K562 (cell line): Measurements from ENCODE around the gene METAP1D. TPM values are rescaled to one million over a fixed set of nuclear protein-coding genes. Genes with fewer than 3 reads are reported as not detected.

Experiments used
- ATAC-seq: fragments of 200-7000 bp; cut with Tn5 transposase; 3 replicates; pipeline ENCODE4 v1.9.1; 2020; ENCODE audit warnings: moderate library complexity
- BruUV-seq: library from RNA; stranded (reverse); fragments of 400-500 nt; replicated peaks from 2 replicates; lab custom pipeline; 2021; lab: Mats Ljungman, UMichigan
- CTCF ChIA-PET: fragments of 300-600 bp; formaldehyde crosslinking; extraction: SDS; loops from one replicate; lab custom pipeline; 2021; ENCODE audit warnings: low intra/inter-chr PET ratio; lab: Yijun Ruan, JAX
- POLR2A ChIA-PET: fragments of 300-600, 350-650 bp; sonication (Branson Sonifier 250); formaldehyde crosslinking; extraction: SDS; loops from one replicate; lab custom pipeline; 2021; ENCODE audit warnings: antibody characterized with exemption, inconsistent platforms; lab: Yijun Ruan, JAX
- DNase-seq, 4 experiments: peaks; one replicate each; pipeline versions ENCODE4 v3.0.0 to v3.0.0-alpha.2; 2011 to 2018; ENCODE audit warnings: low spot score in 3 of 4, mixed read lengths in 3 of 4; ENCODE audit errors: extremely low read depth in 1 of 4
- FAIRE-seq: peaks from 2 replicates; lab custom pipeline; 2011; peaks lifted over from hg19 to GRCh38; lab: Jason Lieb, UNC
- H2AFZ ChIP-seq: 2 replicates; pipeline ENCODE4 v1.6.0; 2011; ENCODE audit warnings: low read depth, low read length, control low read depth, inconsistent platforms
- H3K27ac ChIP-seq: fragments of 200-600 bp; 3 replicates; pipeline ENCODE4 v1.8.0; 2011; ENCODE audit warnings: low read depth, mild to moderate bottlenecking, control low read depth, inconsistent platforms, low read length, moderate library complexity, mixed read lengths; ENCODE audit errors: extremely low read depth
- H3K27me3 ChIP-seq, 2 experiments: fragments of 300-600 bp in 1 of 2; 2 replicates in 1 of 2; 3 replicates in 1 of 2; pipeline versions ENCODE4 v1.6.0 to v1.8.0; 2011; ENCODE audit warnings: inconsistent platforms in 2 of 2, low read length in 2 of 2, mild to moderate bottlenecking in 1 of 2, mixed read lengths in 1 of 2, moderate library complexity in 1 of 2; ENCODE audit not compliant: control insufficient read depth in 2 of 2, insufficient read depth in 2 of 2
- H3K36me3 ChIP-seq: fragments of 300-600 bp; 3 replicates; pipeline ENCODE4 v1.8.0; 2011; ENCODE audit warnings: mild to moderate bottlenecking, low read length, inconsistent platforms; ENCODE audit not compliant: control insufficient read depth, insufficient read depth
- H3K4me1 ChIP-seq, 2 experiments: fragments of 200-600 bp in 1 of 2; replicated peaks in 1 of 2; 2 replicates in 1 of 2; 3 replicates in 1 of 2; pipeline versions ENCODE4 v1.5.1 to v1.8.0; 2011; ENCODE audit warnings: inconsistent platforms in 2 of 2, low read length in 2 of 2, mild to moderate bottlenecking in 1 of 2, mixed read lengths in 1 of 2, moderate library complexity in 1 of 2; ENCODE audit not compliant: control insufficient read depth in 2 of 2, insufficient read depth in 2 of 2
- H3K4me2 ChIP-seq: 2 replicates; pipeline ENCODE4 v1.6.1; 2011; ENCODE audit warnings: low read length, control low read depth, inconsistent platforms, mixed read lengths; ENCODE audit not compliant: insufficient read depth
- H3K4me3 ChIP-seq: fragments of 200-600 bp; sonication (generic), shearing (Covaris generic); 2 replicates; pipeline ENCODE4 v1.5.1; 2016; ENCODE audit warnings: control low read depth, inconsistent platforms
- H3K79me2 ChIP-seq: fragments of 200-600 bp; 3 replicates; pipeline ENCODE4 v1.8.0; 2011; ENCODE audit warnings: low read length, inconsistent platforms; ENCODE audit not compliant: control insufficient read depth, insufficient read depth
- H3K9ac ChIP-seq, 2 experiments: 2 replicates each; pipeline versions ENCODE4 v1.6.0 to v1.6.1; 2011; ENCODE audit warnings: low read depth in 2 of 2, low read length in 2 of 2, control low read depth in 1 of 2, inconsistent platforms in 1 of 2, mild to moderate bottlenecking in 1 of 2, mixed read lengths in 1 of 2; ENCODE audit not compliant: insufficient read depth in 1 of 2
- H3K9me1 ChIP-seq: one replicate; pipeline ENCODE4 v1.6.0; 2011; ENCODE audit warnings: inconsistent platforms, mild to moderate bottlenecking, low read length, moderate library complexity; ENCODE audit not compliant: control insufficient read depth, insufficient read depth
- H3K9me3 ChIP-seq: replicated peaks from 2 replicates; pipeline ENCODE4 v1.5.1; 2011; ENCODE audit warnings: low read depth, low read length, inconsistent platforms; ENCODE audit not compliant: control insufficient read depth, insufficient read depth
- H4K20me1 ChIP-seq: replicated peaks from 2 replicates; pipeline ENCODE4 v1.6.1; 2011; ENCODE audit warnings: low read length, inconsistent platforms, mixed read lengths; ENCODE audit not compliant: control insufficient read depth, insufficient read depth
- BMI1 ChIP-seq: fragments of 150-350 bp; IDR thresholded peaks from 2 replicates; pipeline ENCODE4 v1.6.1; 2014; ENCODE audit warnings: low read length
- E2F4 ChIP-seq: sonication (generic); formaldehyde crosslinking; IDR thresholded peaks from 2 replicates; pipeline ENCODE4 v1.8.0; 2022; ENCODE audit warnings: mild to moderate bottlenecking, low read depth, missing genetic modification reagents
- FOXO4 ChIP-seq: fragments of 450-650 bp; formaldehyde crosslinking; IDR thresholded peaks from 2 replicates; pipeline ENCODE4 v1.4.0; 2020; ENCODE audit warnings: mild to moderate bottlenecking, moderate library complexity
- JUND ChIP-seq, 2 experiments: IDR thresholded peaks; 2 replicates in 1 of 2; 3 replicates in 1 of 2; pipeline ENCODE4 v1.6.1; 2011; ENCODE audit warnings: borderline replicate concordance in 2 of 2, low read depth in 2 of 2, low read length in 2 of 2, improper control_type of control experiment in 1 of 2, missing biosample characterization in 1 of 2, missing genetic modification characterization in 1 of 2, missing genetic modification reagents in 1 of 2
- OTX1 ChIP-seq: fragments of 450-650 bp; formaldehyde crosslinking; IDR thresholded peaks from 2 replicates; pipeline ENCODE4 v1.4.0; 2022; ENCODE audit warnings: mild to moderate bottlenecking
- PML ChIP-seq: IDR thresholded peaks from 2 replicates; pipeline ENCODE4 v1.6.1; 2012; ENCODE audit warnings: low read length, inconsistent platforms
- SMARCE1 ChIP-seq: fragments of 450-650 bp; IDR thresholded peaks from 2 replicates; pipeline ENCODE4 v1.7.1; 2016; ENCODE audit warnings: mild to moderate bottlenecking
- USF1 ChIP-seq: sonication (generic); formaldehyde crosslinking; IDR thresholded peaks from 2 replicates; pipeline ENCODE4 v1.9.0; 2022; ENCODE audit warnings: mild to moderate bottlenecking, missing genetic modification reagents
- USF2 ChIP-seq: sonication (generic); formaldehyde crosslinking; IDR thresholded peaks from 2 replicates; pipeline ENCODE4 v1.5.0; 2020; ENCODE audit warnings: missing genetic modification reagents
- YY1 ChIP-seq, 3 experiments: IDR thresholded peaks; 2 replicates each; pipeline ENCODE4 v1.6.1; 2011; ENCODE audit warnings: low read length in 2 of 3, mild to moderate bottlenecking in 2 of 3, moderate library complexity in 2 of 3, borderline replicate concordance in 1 of 3, control low read depth in 1 of 3, low read depth in 1 of 3; ENCODE audit not compliant: insufficient read depth in 3 of 3, insufficient replicate concordance in 2 of 3, control insufficient read depth in 1 of 3, insufficient read length in 1 of 3; ENCODE audit errors: extremely low read depth in 1 of 3
- ZFX ChIP-seq: sonication (generic); formaldehyde crosslinking; IDR thresholded peaks from 2 replicates; pipeline ENCODE4 v1.8.0; 2022; ENCODE audit warnings: mild to moderate bottlenecking, missing genetic modification reagents, moderate library complexity
- ZNF644 ChIP-seq: fragments of 200-800 bp; sonication (Bioruptor generic); IDR thresholded peaks from 2 replicates; pipeline ENCODE4 v1.6.1; 2016; ENCODE audit warnings: low read depth, missing genetic modification characterization, missing compliant biosample characterization
- WGBS: fragments of 100-300 bp; shearing (Covaris generic); methylation state at CpG from one replicate; pipeline ENCODE4 v1.1.6; 2016; ENCODE audit warnings: low coverage, mixed read lengths; ENCODE audit not compliant: insufficient coverage; ENCODE audit errors: missing lambda C conversion rate; 5-methylcytosine and 5-hydroxymethylcytosine counted together
- in situ Hi-C: fragments of 300-500 bp; cut with MboI; formaldehyde crosslinking; loops from 4 replicates; pipeline ENCODE4 v1.15.0; 2018; ENCODE audit warnings: inconsistent platforms, mixed read lengths
- intact Hi-C: fragments of 100-400 bp; cut with micrococcal nuclease; formaldehyde crosslinking; loops from 2 replicates; pipeline ENCODE4 v1.14.2; 2022
- polyA plus RNA-seq, 8 experiments: library from polyadenylated mRNA; depleted of rRNA in 4 of 8; stranded (reverse) in 5 of 8; unstranded in 3 of 8; fragments of >200 nt; fragmentation: Nextera tagmentation in 2 of 8; fragmentation: Illumina TruSeq in 1 of 8; extraction: Ambion mirVana in 2 of 8; extraction: Trizol in 1 of 8; gene quantifications; 2 replicates each; pipeline versions ENCODE4 v1.2.1 to v1.2.3, GENCODE V29; 2011 to 2014; ENCODE audit warnings: inconsistent platforms in 1 of 8, missing spikeins in 1 of 8
- total RNA-seq, 7 experiments: library from RNA; depleted of rRNA in 6 of 7; stranded (reverse); fragments of >200 nt in 6 of 7; fragmentation: Illumina TruSeq in 2 of 7; extraction: Trizol in 2 of 7; gene quantifications; 2 replicates each; pipeline versions ENCODE4 v1.2.1 to v1.2.3, GENCODE V29; 2011 to 2021; ENCODE audit warnings: low replicate concordance in 1 of 7

Gene METAP1D
- total and polyA plus RNA-seq, 9 of the 15 experiments (the other 6 are each of a cell fraction or from before 2014, with no cell fraction given), result 8.0 to 23.4 (median 15.7) TPM

- TF ChIP-seq YY1 (IDR thresholded peaks at IDR 0.05; ENCODE audit: borderline replicate concordance in 1 of 3, control insufficient read depth in 1 of 3, extremely low read depth in 1 of 3, insufficient read depth in 3 of 3, insufficient read length in 1 of 3, insufficient replicate concordance in 2 of 3, low read depth in 1 of 3, low read length in 2 of 3), result no peak
- TF ChIP-seq USF1 (CRISPR knock-in tag), result 0 out of 2 replicates have a peak, but pooled peaks have one; percentile 31
Measured at GRCh38 chr2:172098287-172098649, 98.5 kb downstream of the METAP1D start (continued).

- no peaks in the 10 kb centered on the region for H3K79me2 ChIP-seq
- H3K4me1 ChIP-seq, result peaks cover 23 to 67% of the 10 kb centered on the region in 2 experiments
- peak overlapping the region; percentile 33 for H3K4me3 ChIP-seq
- H3K27ac ChIP-seq, result peak overlapping the region; percentile 72
- H3K4me2 ChIP-seq, result peak overlapping the region; percentile 81
- FAIRE-seq, result peak; percentile 87
- POLR2A ChIA-PET, result interaction anchor here (0.7 to 2.4 kb wide), 9 partner anchors 9 to 665 kb away, joined by 3 to 14 read pairs (median 3); partner anchors contain the start of genes DCAF17, DLX1 and METTL8
- in situ Hi-C loops (no loop called here), intact Hi-C loops (loop anchor here (1.0 kb wide), 1 partner anchor 14 kb away; the partner anchor contains the start of gene DLX1)
- no TSS peak for BruUV-seq
- CTCF ChIA-PET, result no interaction called here
- peak overlapping the region; percentile 98 for H2AFZ ChIP-seq
- no peaks in the 10 kb centered on the region for H3K9me3 ChIP-seq
- H3K27me3 ChIP-seq, result no peaks in the 10 kb centered on the region; a peak in 1 of 5 replicates
- H3K9ac ChIP-seq, result peak overlapping the region; percentile 63 to 94
- H3K36me3 ChIP-seq, result no peaks in the 10 kb centered on the region
- DNase-seq, result peak; percentile 95
- no peaks in the 10 kb centered on the region for H4K20me1 ChIP-seq
- 10% methylated on average over 61 of the region's 61 CpGs for WGBS
- no peaks in the 10 kb centered on the region for H3K9me1 ChIP-seq
- peak; percentile 84 for ATAC-seq
- TF ChIP-seq FOXO4 (CRISPR knock-in tag) (no peak), JUND (IDR thresholded peaks at IDR 0.05; ENCODE audit: borderline replicate concordance, low read depth, low read length) (peak; percentile 98), JUND (tag; IDR thresholded peaks at IDR 0.05; ENCODE audit: borderline replicate concordance, low read depth, low read length) (peak; percentile 90; the same call in 2 of the 3 replicates), USF2 (CRISPR knock-in tag) (peak; percentile 90), PML (0 out of 2 replicates have a peak, but pooled peaks have one; percentile 4), OTX1 (CRISPR knock-in tag) (peak; percentile 71; the same call in 1 of the 2 replicates), E2F4 (0 out of 2 replicates have a peak, but pooled peaks have one; percentile 17), SMARCE1 (peak; percentile 83; the same call in 1 of the 2 replicates), ZNF644 (peak; percentile 52; the same call in 1 of the 2 replicates), BMI1 (no peak), ZFX (CRISPR knock-in tag) (peak; percentile 54)
Measured at GRCh38 chr2:172098650-172099471, 99.1 kb downstream of the METAP1D start.
